Measurements from ENCODE around the gene CUX1.

CUX1 gene

DNA sequence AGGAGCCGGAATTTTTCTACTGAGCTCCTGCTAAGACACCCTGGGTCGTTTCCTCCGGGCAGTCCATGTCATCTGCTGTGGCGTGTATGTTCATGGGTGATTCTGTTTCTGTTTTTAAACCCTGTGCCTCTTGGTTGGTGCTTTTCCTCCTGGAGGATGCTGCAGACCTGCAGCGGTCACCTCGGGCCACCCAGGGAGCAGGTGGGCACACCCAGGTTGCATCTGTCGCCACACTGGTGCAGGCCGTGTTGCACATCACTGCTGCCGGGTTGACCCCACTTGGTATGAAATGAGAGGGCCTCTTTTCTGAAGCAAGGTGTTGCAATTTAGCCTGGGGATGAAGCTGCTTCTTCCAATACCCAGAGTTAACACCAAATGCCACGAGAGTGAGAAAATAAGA is 127.2 kb downstream of the CUX1 start:
- peaks cover 31% of the 10 kb centered on the region for H3K4me1 ChIP-seq (ENCODE audit: insufficient read depth, low read length)
- H3K9ac ChIP-seq (ENCODE audit: low read depth, low read length) = no peak overlapping the region
- no peaks in the 10 kb centered on the region for H3K36me3 ChIP-seq (ENCODE audit: insufficient read depth, low read length)
- no peaks in the 10 kb centered on the region for H3K9me3 ChIP-seq (ENCODE audit: control insufficient read depth, insufficient read depth, low read length)

- no peaks in the 10 kb centered on the region for H3K36me3 ChIP-seq (ENCODE audit: insufficient read depth, low read length)
- no peaks in the 10 kb centered on the region for H3K9me3 ChIP-seq (ENCODE audit: control insufficient read depth, insufficient read depth, low read length)
- peaks cover 29% of the 10 kb centered on the region for H3K4me1 ChIP-seq (ENCODE audit: insufficient read depth, low read length)
- H3K9ac ChIP-seq (ENCODE audit: low read depth, low read length) = no peak overlapping the region
These were observed 127.8 kb downstream of the CUX1 start for GRCh38 chr7:101945034-101945758.

- Histone ChIP-seq H3K9me3 (ENCODE audit: control insufficient read depth, insufficient read depth, low read length) (no peaks in the 10 kb centered on the region), H3K9ac (ENCODE audit: low read depth, low read length) (no peak overlapping the region), H3K36me3 (ENCODE audit: insufficient read depth, low read length) (no peaks in the 10 kb centered on the region), H3K4me1 (ENCODE audit: insufficient read depth, low read length) (peaks cover 13% of the 10 kb centered on the region)
These were observed 130.5 kb downstream of the CUX1 start for GRCh38 chr7:101947899-101948298.

DNA sequence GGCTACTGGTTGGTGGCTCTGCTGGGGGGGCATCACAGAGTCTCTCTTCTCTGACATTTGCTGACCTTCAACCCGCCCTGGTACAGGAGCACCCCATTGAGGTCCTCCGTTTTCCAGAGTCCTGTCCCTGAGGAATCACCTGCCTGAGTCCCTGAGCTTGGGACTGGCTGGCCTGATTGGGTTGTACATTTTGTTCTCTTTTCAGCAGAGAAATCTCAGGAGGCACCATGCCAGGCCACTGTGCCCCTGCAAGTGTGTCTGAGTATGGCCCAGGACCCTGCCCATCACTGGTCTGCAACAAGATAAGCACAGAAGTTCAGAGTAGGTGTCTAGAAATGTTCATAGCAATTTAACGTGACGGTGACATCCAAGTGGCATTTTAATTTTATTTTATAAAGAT is 131.2 kb downstream of the CUX1 start:
- H3K4me1 ChIP-seq (ENCODE audit: insufficient read depth, low read length) = peaks cover 13% of the 10 kb centered on the region
- H3K36me3 ChIP-seq (ENCODE audit: insufficient read depth, low read length) = no peaks in the 10 kb centered on the region
- no peaks in the 10 kb centered on the region for H3K9me3 ChIP-seq (ENCODE audit: control insufficient read depth, insufficient read depth, low read length)
- H3K9ac ChIP-seq (ENCODE audit: low read depth, low read length) = no peak overlapping the region

- peaks cover 13% of the 10 kb centered on the region for H3K4me1 ChIP-seq (ENCODE audit: insufficient read depth, low read length)
- H3K9ac ChIP-seq (ENCODE audit: low read depth, low read length) = no peak overlapping the region
- H3K36me3 ChIP-seq (ENCODE audit: insufficient read depth, low read length) = no peaks in the 10 kb centered on the region
- no peaks in the 10 kb centered on the region for H3K9me3 ChIP-seq (ENCODE audit: control insufficient read depth, insufficient read depth, low read length)
These were observed 133.2 kb downstream of the CUX1 start for GRCh38 chr7:101950450-101951119.

GRCh38 chr7:101951757-101952156 is 134.3 kb downstream of the CUX1 start:
- no peaks in the 10 kb centered on the region for H3K36me3 ChIP-seq (ENCODE audit: insufficient read depth, low read length)
- no peaks in the 10 kb centered on the region for H3K9me3 ChIP-seq (ENCODE audit: control insufficient read depth, insufficient read depth, low read length)
- no peak overlapping the region for H3K9ac ChIP-seq (ENCODE audit: low read depth, low read length)
- peaks cover 13% of the 10 kb centered on the region for H3K4me1 ChIP-seq (ENCODE audit: insufficient read depth, low read length)

GRCh38 chr7:101952355-101953247 is 135.2 kb downstream of the CUX1 start:
- Histone ChIP-seq H3K36me3 (ENCODE audit: insufficient read depth, low read length) (no peaks in the 10 kb centered on the region), H3K9me3 (ENCODE audit: control insufficient read depth, insufficient read depth, low read length) (no peaks in the 10 kb centered on the region), H3K9ac (ENCODE audit: low read depth, low read length) (no peak overlapping the region), H3K4me1 (ENCODE audit: insufficient read depth, low read length) (peaks cover 7% of the 10 kb centered on the region)

DNA sequence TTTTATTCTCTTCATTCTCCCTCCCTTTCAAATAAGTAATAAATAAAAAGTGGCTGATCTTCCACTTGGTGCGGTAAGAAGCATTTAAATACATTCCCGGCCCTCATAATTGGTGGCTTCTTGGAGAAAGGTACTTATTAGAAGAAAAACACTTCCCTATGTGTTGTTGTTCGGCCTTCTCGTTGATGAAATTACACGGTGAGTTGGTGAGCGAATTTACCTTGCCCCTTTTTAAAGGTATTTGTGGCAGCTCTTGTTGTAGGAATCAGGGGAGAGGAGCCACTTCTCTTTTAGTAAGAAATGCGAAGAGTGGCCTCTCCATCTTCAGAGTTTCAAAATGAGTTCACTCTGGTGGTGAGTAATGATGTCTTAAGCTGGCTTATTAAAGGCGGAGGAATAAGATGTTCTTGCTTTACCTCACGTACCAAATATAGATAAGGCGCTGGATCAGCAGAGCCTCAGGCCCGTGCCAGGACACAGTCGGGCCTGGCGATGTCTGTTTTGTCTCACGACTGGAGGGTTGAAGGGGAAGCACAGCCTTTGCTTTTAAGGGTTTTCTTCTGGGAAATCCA is 135.9 kb downstream of the CUX1 start:
- no peaks in the 10 kb centered on the region for H3K9me3 ChIP-seq (ENCODE audit: control insufficient read depth, insufficient read depth, low read length)
- H3K4me1 ChIP-seq (ENCODE audit: insufficient read depth, low read length) = peaks cover 5% of the 10 kb centered on the region; the same call in 1 of the 2 replicates
- no peak overlapping the region for H3K9ac ChIP-seq (ENCODE audit: low read depth, low read length)
- no peaks in the 10 kb centered on the region for H3K36me3 ChIP-seq (ENCODE audit: insufficient read depth, low read length)

- H3K9ac ChIP-seq (ENCODE audit: low read depth, low read length) = no peak overlapping the region
- H3K9me3 ChIP-seq (ENCODE audit: control insufficient read depth, insufficient read depth, low read length) = no peaks in the 10 kb centered on the region
- H3K4me1 ChIP-seq (ENCODE audit: insufficient read depth, low read length) = peaks cover 5% of the 10 kb centered on the region; the same call in 1 of the 2 replicates
- no peaks in the 10 kb centered on the region for H3K36me3 ChIP-seq (ENCODE audit: insufficient read depth, low read length)
These were observed 137.1 kb downstream of the CUX1 start for GRCh38 chr7:101954499-101954898.

DNA sequence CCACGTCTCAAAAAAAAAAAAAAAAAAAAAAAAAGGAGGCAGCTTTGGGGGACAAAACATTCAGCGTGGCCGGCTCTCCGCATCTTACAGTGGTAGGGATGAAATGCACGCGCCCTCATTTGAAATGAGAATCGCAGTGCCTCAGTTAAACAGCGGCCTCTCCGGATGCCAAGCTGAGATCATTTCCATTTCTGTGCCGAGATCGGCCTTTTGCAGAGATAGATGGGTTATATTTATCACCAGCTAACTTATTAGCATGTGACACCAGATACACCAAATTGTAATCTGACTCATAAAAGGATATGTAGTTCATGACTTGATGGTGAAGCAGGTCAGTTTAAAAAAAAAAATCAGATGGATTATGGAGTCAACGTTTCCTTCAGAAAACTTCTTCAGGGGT is 138.7 kb downstream of the CUX1 start:
- Histone ChIP-seq H3K9me3 (ENCODE audit: control insufficient read depth, insufficient read depth, low read length) (no peaks in the 10 kb centered on the region), H3K36me3 (ENCODE audit: insufficient read depth, low read length) (no peaks in the 10 kb centered on the region), H3K9ac (ENCODE audit: low read depth, low read length) (no peak overlapping the region), H3K4me1 (ENCODE audit: insufficient read depth, low read length) (peaks cover 5% of the 10 kb centered on the region; the same call in 1 of the 2 replicates)

GRCh38 chr7:101957744-101958525 is 140.5 kb downstream of the CUX1 start:
- H3K4me1 ChIP-seq (ENCODE audit: insufficient read depth, low read length) = peaks cover under 1% of the 10 kb centered on the region; the same call in 1 of the 2 replicates
- H3K9ac ChIP-seq (ENCODE audit: low read depth, low read length) = no peak overlapping the region; the same call in 1 of the 2 replicates
- H3K36me3 ChIP-seq (ENCODE audit: insufficient read depth, low read length) = no peaks in the 10 kb centered on the region
- no peaks in the 10 kb centered on the region for H3K9me3 ChIP-seq (ENCODE audit: control insufficient read depth, insufficient read depth, low read length)

GRCh38 chr7:101959342-101959741 is 141.9 kb downstream of the CUX1 start:
- Histone ChIP-seq H3K9ac (ENCODE audit: low read depth, low read length) (no peak overlapping the region), H3K9me3 (ENCODE audit: control insufficient read depth, insufficient read depth, low read length) (no peaks in the 10 kb centered on the region), H3K4me1 (ENCODE audit: insufficient read depth, low read length) (no peaks in the 10 kb centered on the region), H3K36me3 (ENCODE audit: insufficient read depth, low read length) (no peaks in the 10 kb centered on the region)

DNA sequence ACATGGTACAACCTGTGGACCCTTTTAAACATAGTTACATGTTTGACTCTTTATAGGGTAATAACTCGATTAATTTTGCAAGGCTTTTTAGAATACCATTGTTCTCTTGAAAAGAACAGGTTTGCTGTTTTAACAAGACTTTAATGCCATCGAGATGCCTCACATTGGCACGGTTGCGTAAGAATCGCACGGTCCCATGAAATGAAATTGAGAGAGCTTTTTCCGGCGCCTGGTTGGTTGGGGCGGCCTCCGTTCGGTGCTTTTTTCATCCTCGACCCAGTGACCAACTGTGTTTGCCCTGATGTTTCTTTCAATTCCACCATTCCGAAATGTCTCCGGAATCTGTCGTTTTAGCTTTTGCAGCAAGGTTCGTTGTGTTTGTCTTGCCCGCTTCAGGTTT is 142.4 kb downstream of the CUX1 start:
- Histone ChIP-seq H3K4me1 (ENCODE audit: insufficient read depth, low read length) (no peaks in the 10 kb centered on the region), H3K36me3 (ENCODE audit: insufficient read depth, low read length) (no peaks in the 10 kb centered on the region), H3K9me3 (ENCODE audit: control insufficient read depth, insufficient read depth, low read length) (no peaks in the 10 kb centered on the region), H3K9ac (ENCODE audit: low read depth, low read length) (no peak overlapping the region)
